ENCODE results near the gene CCDC93.

CCDC93 gene

GRCh38 chr2:117952701-117953100 is 61.2 kb downstream of the CCDC93 start:
- Histone ChIP-seq H3K4me3 (replicated peaks; ENCODE audit: low read depth, low read length) (no peak overlapping the region), H3K36me3 (ENCODE audit: control insufficient read depth, insufficient read depth, low read length) (peaks cover 9% of the 10 kb centered on the region), H3K27me3 (replicated peaks; ENCODE audit: control insufficient read depth, insufficient read depth, low read length) (no peaks in the 10 kb centered on the region)
- no peak for DNase-seq (ENCODE audit: extremely low read depth, insufficient read length)
- TF ChIP-seq CTCF (IDR thresholded peaks at IDR 0.05; ENCODE audit: insufficient read depth, low read length, poor library complexity, severe bottlenecking) = no peak

- Histone ChIP-seq H3K27me3 (replicated peaks; ENCODE audit: control insufficient read depth, insufficient read depth, low read length) (no peaks in the 10 kb centered on the region), H3K4me3 (replicated peaks; ENCODE audit: low read depth, low read length) (no peak overlapping the region), H3K36me3 (ENCODE audit: control insufficient read depth, insufficient read depth, low read length) (peaks cover 9% of the 10 kb centered on the region)
- DNase-seq (ENCODE audit: extremely low read depth, insufficient read length) = no peak
- no peak for TF ChIP-seq CTCF (IDR thresholded peaks at IDR 0.05; ENCODE audit: insufficient read depth, low read length, poor library complexity, severe bottlenecking)
Measured at GRCh38 chr2:117952228-117952627, 61.6 kb downstream of the CCDC93 start.

- no peaks in the 10 kb centered on the region for H3K27me3 ChIP-seq (replicated peaks; ENCODE audit: control insufficient read depth, insufficient read depth, low read length)
- DNase-seq (ENCODE audit: extremely low read depth, insufficient read length) = no peak
- H3K4me3 ChIP-seq (replicated peaks; ENCODE audit: low read depth, low read length) = no peak overlapping the region
- peaks cover 15% of the 10 kb centered on the region for H3K36me3 ChIP-seq (ENCODE audit: control insufficient read depth, insufficient read depth, low read length)
- TF ChIP-seq CTCF (IDR thresholded peaks at IDR 0.05; ENCODE audit: insufficient read depth, low read length, poor library complexity, severe bottlenecking) = no peak
Measured at GRCh38 chr2:117949806-117950205, 64.1 kb downstream of the CCDC93 start.

GRCh38 chr2:117948615-117949014 is 65.3 kb downstream of the CCDC93 start:
- Histone ChIP-seq H3K27me3 (replicated peaks; ENCODE audit: control insufficient read depth, insufficient read depth, low read length) (no peaks in the 10 kb centered on the region), H3K4me3 (replicated peaks; ENCODE audit: low read depth, low read length) (no peak overlapping the region), H3K36me3 (ENCODE audit: control insufficient read depth, insufficient read depth, low read length) (peaks cover 18% of the 10 kb centered on the region)
- DNase-seq (ENCODE audit: extremely low read depth, insufficient read length) = no peak
- no peak for TF ChIP-seq CTCF (IDR thresholded peaks at IDR 0.05; ENCODE audit: insufficient read depth, low read length, poor library complexity, severe bottlenecking)

- Histone ChIP-seq H3K4me3 (replicated peaks; ENCODE audit: low read depth, low read length) (no peak overlapping the region), H3K27me3 (replicated peaks; ENCODE audit: control insufficient read depth, insufficient read depth, low read length) (no peaks in the 10 kb centered on the region), H3K36me3 (ENCODE audit: control insufficient read depth, insufficient read depth, low read length) (peaks cover 24% of the 10 kb centered on the region)
- DNase-seq (ENCODE audit: extremely low read depth, insufficient read length) = no peak
- TF ChIP-seq CTCF (IDR thresholded peaks at IDR 0.05; ENCODE audit: insufficient read depth, low read length, poor library complexity, severe bottlenecking) = no peak
Measured at GRCh38 chr2:117945296-117945695, 68.6 kb downstream of the CCDC93 start.

- no peak for TF ChIP-seq CTCF (IDR thresholded peaks at IDR 0.05; ENCODE audit: insufficient read depth, low read length, poor library complexity, severe bottlenecking)
- Histone ChIP-seq H3K4me3 (replicated peaks; ENCODE audit: low read depth, low read length) (no peak overlapping the region), H3K36me3 (ENCODE audit: control insufficient read depth, insufficient read depth, low read length) (peaks cover 22% of the 10 kb centered on the region), H3K27me3 (replicated peaks; ENCODE audit: control insufficient read depth, insufficient read depth, low read length) (no peaks in the 10 kb centered on the region)
- no peak for DNase-seq (ENCODE audit: extremely low read depth, insufficient read length)
Measured at GRCh38 chr2:117944816-117945215, 69.1 kb downstream of the CCDC93 start.
